GM18526 (cell line): ENCODE measurements around the gene SPRED1.

ENCODE experiments used
- POLR2A ChIP-seq: IDR thresholded peaks from 3 replicates; pipeline ENCODE4 v1.6.1; 2011; ENCODE audit not compliant: insufficient read length; ENCODE audit errors: extremely low read depth

Gene SPRED1

DNA sequence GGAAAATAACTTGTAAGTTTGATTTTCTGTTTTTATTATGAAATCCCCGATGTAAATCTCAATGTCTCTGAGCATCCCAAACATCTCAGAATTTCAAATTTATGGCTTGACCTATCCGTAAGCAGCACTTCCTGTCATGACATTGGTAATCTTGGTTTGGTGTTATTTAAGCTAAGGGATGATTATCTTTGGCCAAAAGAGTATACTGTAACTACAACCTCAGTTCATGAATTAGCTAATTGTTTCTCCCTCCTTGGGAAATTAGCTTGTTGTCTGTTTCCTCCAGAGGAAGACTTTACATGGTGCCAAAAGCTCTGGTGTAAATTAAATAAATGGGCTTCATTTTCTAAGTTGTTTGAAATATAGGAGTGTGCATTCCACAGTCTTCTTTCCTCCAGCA is 28.1 kb upstream of the SPRED1 start:
- no peak for TF ChIP-seq POLR2A

- TF ChIP-seq POLR2A = no peak
Observed at GRCh38 chr15:38225381-38225780, 27.3 kb upstream of the SPRED1 start.

DNA sequence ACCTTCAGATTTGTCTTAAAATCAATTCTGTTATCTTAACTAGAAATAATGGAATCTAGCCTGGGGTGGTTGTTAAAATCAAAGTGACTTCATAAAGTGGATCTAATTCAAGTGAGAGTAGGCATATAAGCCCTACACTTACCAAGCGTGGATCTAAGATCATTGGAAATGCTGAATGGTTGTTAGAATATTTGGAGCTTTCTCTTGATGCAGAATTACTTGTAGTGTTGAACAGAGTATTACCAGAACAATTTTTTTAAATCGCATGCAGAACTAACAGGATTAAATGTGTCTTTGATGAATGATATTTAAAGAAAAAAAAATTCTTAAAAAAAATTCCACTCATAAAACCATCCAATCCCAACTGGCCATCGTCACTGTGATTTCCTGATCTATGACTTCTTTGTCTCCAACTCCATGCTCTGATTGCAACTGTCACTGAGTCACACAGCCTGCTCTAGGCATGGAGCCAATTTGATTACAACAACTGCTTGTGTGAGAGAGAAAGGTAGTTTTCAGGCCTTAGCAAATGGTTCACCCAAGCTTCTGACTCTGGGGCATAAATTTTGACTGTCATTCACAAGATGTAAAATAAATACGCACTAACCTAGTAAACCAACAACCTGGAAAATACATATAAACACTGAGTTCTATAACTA is 25.9 kb upstream of the SPRED1 start:
- TF ChIP-seq POLR2A = no peak

GRCh38 chr15:38227941-38228340 is 24.7 kb upstream of the SPRED1 start:
- TF ChIP-seq POLR2A = no peak

DNA sequence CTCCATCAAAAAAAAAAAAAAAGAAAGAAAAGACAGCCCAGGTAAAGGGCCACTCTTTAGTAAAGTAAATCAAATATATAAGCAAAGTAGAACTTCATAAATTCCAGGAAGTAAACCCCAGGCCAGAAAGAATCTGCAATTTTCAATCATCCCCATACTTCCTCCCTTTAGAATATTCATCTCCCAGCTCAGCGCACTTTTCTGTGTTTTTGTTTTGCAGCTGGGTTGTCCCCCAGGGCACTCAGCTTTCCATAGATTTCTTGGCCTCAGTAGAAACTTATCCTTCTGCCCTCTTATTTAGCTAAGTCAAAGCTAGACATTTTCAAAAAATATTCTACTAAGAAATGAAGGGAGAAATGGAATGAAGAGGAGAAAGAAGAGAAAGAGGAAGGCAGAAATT is 24.0 kb upstream of the SPRED1 start:
- TF ChIP-seq POLR2A = no peak

- no peak for TF ChIP-seq POLR2A
Observed at GRCh38 chr15:38229705-38230310, 22.8 kb upstream of the SPRED1 start.

- TF ChIP-seq POLR2A = no peak
Observed at GRCh38 chr15:38231436-38231835, 21.2 kb upstream of the SPRED1 start.

DNA sequence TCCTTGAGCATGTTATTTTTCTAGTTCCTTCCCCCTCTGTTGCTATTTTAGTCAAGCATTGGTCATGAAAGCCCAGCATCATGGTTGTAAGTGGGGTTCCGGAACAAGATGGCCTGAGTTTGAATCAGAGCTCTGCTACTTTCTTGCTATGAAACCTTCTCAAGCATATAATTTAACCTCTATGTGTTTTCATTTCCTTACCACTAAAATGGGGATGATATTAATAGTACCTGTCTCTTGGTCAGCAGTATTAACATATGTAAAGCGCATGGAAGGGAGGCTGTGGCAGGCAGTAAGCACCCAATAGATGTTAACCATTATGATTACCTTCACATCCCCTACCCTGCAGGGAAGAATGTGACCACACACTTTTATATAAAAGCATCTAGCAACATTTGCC is 14.3 kb upstream of the SPRED1 start:
- TF ChIP-seq POLR2A = no peak

DNA sequence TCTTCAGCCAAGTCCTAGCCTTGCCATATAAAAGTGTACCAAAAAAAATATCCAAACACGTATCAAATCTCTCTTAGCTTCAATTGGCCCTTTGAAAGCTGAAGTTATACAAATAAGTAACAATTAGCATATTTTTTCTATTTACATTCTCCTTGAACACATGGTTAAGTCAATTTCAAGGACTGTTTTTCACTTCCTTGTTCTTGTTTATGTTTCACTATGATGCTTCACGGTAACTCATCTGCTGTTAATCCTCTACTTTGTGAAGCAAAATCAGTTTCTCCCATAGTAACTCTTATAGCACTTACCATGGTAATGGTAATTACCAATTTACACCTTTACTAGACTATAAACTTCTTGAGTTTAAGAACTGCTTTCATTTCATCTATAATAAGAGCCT is 10.6 kb upstream of the SPRED1 start:
- no peak for TF ChIP-seq POLR2A

DNA sequence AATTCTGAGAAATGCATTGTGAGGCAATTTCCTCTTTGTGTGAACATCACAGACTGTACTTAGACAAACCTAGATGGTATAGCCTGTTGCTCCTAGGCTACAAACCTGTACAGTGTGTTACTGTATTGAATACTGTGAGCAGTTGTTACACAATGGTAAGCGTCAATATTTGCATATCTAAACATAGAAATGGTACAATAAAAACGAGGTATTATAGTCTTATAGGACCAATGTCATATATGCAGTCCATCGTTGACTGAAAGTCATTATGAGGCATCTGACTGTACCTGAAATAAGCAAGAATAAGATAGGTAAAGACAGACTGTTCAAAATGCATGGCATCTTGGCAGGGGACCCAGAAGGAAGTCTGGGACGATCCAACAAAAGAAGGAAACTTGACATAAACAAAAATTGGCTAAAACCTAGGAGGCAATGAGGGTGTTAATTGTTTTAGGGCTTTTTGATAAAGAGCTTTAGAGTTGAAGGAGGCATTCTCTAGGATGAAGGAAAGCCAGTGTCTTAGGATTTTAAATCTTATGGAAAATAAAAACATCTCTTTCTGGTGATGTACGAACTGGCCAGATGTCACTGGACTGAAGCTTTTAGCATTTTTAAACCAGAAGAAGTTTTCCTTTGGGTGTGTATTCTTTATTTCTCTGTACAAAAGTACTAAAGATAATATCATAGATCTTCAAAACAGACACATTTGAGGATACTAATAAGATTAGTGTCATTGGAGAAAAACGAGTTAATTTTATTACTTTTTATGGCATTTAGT is 9.2 kb upstream of the SPRED1 start:
- no peak for TF ChIP-seq POLR2A

GRCh38 chr15:38247336-38247735 is 5.3 kb upstream of the SPRED1 start:
- no peak for TF ChIP-seq POLR2A

DNA sequence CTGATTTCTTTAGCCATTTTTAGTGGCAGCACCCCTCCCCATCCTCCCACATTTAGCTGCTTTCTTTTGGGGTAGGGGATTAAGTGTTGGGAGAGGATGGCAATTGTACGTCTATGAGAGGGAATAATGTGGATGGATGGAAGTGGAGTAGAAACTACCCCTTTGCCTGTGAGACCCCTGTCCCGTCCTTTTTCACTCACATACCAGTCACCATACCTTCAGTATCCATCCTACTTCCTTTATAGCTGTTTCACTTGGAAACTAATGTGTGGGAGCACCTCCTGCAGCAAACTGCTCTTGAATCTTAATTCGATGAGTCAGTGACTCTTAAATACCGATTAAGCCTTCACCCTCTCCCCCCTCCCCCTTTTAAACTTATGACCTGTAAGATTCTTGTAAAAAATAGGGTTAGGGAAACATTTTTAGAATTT is 730 bp downstream of the SPRED1 start:
- no peak for TF ChIP-seq POLR2A

DNA sequence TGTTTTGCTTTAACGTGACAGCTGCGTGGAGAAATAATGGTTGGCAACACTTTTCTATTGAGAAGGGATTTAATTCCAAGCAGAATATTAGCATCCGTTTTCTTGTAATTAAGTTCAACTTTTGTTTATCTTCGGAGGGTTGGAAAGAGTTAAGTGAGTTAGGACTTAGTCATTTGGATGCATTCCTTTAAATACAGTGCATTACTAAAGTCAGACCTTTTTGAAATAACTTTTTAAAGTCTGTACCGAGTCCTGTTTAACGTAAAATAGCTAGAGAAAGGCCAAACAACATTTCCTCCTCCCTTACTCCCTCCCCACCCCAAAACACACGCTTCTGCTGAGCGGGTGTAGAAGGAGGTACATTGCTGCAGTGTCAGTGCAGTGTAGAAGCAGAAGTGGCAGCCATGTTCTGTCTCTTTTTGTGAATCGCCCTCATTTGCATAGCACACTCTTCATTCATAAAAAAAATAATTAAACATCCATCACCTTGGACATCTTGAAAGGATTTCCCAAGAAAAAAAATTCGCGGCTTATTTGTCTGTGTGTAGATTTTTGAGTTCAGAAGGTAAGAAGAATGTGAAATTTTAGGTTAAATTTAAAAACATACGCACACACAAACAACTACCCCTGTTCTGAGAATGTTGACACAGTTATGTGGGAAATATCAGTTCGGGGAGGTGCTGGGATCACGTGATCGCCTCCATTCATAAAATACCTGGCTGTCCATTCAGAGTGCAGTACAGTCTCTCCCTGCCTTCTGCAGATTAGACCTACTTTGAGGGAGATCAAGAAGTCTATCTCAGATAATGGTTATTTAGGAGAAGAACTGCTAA is 1.6 kb downstream of the SPRED1 start:
- TF ChIP-seq POLR2A = no peak

- TF ChIP-seq POLR2A = no peak
Observed at GRCh38 chr15:38255690-38256089, 3.1 kb downstream of the SPRED1 start.

GRCh38 chr15:38257676-38258075 is 5.0 kb downstream of the SPRED1 start:
- TF ChIP-seq POLR2A = no peak

GRCh38 chr15:38259134-38259533 is 6.5 kb downstream of the SPRED1 start:
- TF ChIP-seq POLR2A = no peak

- TF ChIP-seq POLR2A = no peak
Observed at GRCh38 chr15:38260077-38260476, 7.4 kb downstream of the SPRED1 start.
